Inferior parietal cortex (tissue), 1 donor: ENCODE results near the gene RHAG.

Experiments used
- DNase-seq: peaks from one replicate; pipeline ENCODE4 v3.0.0-alpha.2; 2016; ENCODE audit errors: extremely low spot score

Gene RHAG

DNA sequence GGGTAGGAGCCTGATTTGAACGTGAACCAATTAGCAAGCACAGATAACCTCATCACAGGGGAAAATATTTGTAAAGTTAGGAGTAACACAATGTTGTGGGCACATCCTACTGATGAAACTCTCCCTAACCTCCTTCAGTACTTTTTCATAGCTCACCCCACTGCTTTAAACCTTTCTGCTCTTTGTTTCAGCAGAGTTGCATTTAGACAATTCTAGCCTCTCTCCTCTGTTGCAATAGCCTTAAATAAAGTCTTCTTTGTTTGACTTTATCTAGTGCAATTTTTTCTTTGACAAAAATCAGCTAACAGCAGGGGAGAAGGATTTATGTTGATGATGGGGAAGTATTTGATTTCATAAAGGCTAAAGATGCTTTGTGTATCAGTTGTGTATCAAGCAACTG is 72.1 kb downstream of the RHAG start:
- no peak for DNase-seq

DNA sequence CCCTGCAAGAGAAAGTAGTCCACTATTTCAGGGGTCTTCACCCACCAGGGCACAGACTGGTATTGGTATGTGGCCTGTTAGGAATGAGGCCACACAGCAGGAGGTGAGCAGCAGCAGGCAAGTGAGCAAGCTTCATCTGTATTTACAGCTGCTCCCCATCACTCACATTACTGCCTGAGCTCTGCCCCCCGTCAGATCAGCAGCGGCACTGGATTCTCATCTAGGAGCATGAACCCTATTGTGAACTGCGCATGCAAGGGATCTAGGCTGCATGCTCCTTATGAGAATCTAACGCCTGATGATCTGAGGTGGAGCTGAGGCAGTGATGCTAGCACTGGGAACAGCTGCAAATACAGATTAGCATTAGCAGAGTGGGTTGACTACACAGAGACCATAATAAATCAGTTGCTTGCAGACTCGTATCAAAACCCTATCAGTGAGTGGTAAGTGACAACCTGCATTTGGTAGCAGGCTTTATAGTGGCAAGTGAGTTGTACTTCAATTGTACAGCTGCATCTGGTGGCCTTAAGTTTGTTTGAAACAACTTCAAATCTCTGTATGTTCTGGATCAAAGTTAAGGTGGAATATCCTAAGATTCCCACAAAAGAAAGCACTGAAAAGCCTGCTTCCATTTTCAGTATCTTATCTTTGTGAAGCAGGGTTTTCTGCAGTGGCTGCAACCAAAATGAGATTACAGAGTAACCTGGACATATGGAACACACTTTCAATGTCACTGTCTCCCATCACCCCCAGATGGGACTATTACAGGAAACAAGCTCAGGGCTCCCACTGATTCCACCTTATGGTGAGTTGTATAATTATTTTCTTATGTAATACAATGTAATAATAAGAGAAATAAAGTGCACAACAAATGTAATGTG is 73.4 kb downstream of the RHAG start:
- no peak for DNase-seq

DNA sequence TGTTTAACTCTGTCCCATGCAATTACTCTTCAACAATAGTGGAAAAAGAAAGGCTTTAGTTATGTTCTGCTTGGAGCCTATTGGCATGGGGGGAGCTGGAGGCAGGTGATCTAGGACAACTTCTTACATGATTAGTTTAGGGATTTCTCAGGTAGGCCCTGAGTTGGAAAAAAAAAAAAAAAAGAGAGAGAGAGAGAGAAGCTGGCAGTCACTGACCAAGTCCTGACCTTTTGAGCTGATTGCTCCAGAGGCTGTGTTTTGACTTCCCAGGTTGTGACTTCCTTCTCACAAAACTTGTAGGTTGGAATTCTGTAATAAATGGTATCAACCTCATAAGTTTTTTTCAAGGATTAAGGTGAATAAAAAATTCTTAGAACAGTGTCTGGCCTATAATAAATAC is 78.4 kb downstream of the RHAG start:
- DNase-seq, result no peak

DNA sequence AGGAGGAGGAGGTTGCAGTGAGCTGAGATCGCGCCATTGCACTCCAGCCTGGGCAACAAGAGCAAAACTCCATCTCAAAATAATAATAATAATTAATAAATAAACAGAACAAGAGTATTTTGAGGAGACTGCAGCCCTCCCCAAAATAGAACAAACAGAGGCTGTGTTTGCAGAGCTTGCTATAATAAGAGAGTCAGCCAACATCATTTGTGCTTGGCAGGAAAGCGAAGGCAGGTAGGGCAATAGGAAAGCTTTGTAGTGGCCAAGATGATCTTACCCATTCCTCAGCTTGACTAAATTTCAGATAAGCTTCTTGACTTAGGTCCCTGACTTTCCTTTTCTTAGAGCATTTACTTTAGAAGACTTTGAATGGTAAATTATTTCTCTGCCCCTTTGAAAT is 79.5 kb downstream of the RHAG start:
- DNase-seq, result no peak

DNA sequence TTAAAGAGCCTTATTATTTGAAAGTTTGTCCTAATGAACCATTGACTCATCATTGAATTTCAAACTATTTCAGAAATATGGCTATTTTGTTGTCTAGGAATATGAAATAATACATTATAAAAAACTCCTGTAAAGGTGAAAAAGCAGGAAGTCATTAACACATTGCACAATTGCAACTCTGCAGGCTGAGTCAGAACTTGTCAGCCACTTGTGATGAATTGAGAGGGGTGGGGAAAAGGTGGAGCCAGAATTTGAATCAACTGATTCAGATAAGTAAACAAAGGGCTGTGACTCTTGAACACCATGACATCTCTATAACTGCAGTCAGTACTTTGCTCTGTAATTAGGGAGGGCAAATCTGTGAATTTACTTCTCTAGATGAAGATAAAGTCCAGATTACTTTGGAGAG is 80.2 kb downstream of the RHAG start:
- no peak for DNase-seq

DNA sequence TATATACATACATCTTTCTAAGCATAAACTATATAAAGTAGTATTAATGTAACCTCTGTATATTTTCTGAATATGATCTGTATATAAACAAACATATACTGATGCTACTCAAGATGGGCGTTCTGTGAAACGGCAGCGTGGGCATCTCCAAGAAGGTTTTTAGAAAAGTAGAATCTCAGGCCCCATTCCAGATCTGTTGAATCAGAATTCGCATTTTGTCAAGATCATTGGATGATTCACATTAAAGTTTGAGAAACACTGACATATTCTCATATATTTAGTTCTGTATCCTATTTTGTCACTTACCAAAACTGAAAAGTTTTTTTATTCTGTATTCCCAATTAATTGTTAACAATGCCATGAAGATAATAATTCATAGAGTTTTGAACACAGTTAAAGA is 80.7 kb downstream of the RHAG start:
- DNase-seq, result no peak
